ENCODE data around the gene PCNA. TPM values are rescaled to one million over a fixed set of nuclear protein-coding genes. Genes with fewer than 3 reads are reported as not detected.

The PCNA gene
- total RNA-seq, 1 experiment from 2014 or later = 273 TPM

- ATAC-seq (no peak), DNase-seq (ENCODE audit: low read depth, low spot score) (no peak)
- BruUV-seq (replicated peaks) = no TSS peak
- no peak overlapping the region for H3K4me2 ChIP-seq (ENCODE audit: low read length)
- H3K9me3 ChIP-seq (ENCODE audit: control insufficient read depth in 1 of 2, insufficient read depth in 1 of 2, low read depth in 1 of 2, low read length in 2 of 2) = no peaks in the 10 kb centered on the region
- ChIA-PET CTCF (no interaction called here), RAD21 (ENCODE audit: low non-redundant PET in 1 of 2, low total read pairs in 2 of 2, uncharacterized antibody in 2 of 2, unreplicated experiment in 2 of 2) (no interaction called here), POLR2A (no interaction called here)
- H3K4me3 ChIP-seq (replicated peaks in 1 of 2; ENCODE audit: low read depth in 1 of 2, low read length in 2 of 2) = no peak overlapping the region
- no peaks in the 10 kb centered on the region for H3K36me3 ChIP-seq (ENCODE audit: control insufficient read depth in 1 of 2, insufficient read depth in 2 of 2, low read length in 2 of 2)
- H3K27ac ChIP-seq (ENCODE audit: low read depth, low read length) = no peak overlapping the region
- H3K9ac ChIP-seq (ENCODE audit: low read length) = no peak overlapping the region
- H2AFZ ChIP-seq (ENCODE audit: low read depth, low read length, poor library complexity, severe bottlenecking) = no peak overlapping the region
- no peaks in the 10 kb centered on the region for H3K9me2 ChIP-seq (ENCODE audit: insufficient read depth)
- no peaks in the 10 kb centered on the region for H3K27me3 ChIP-seq (ENCODE audit: insufficient read depth, low read length)
- no peaks in the 10 kb centered on the region for H4K20me1 ChIP-seq (ENCODE audit: insufficient read depth)
- H3K79me2 ChIP-seq (ENCODE audit: insufficient read depth, low read length) = peaks cover 26% of the 10 kb centered on the region
- H3K4me1 ChIP-seq (ENCODE audit: control insufficient read depth in 1 of 2, insufficient read depth in 2 of 2, low read length in 2 of 2) = peaks cover 0 to 5% of the 10 kb centered on the region in 2 experiments; a peak in 2 of 4 replicates
- intact Hi-C loops (cut with micrococcal nuclease) = no loop called here
- TF ChIP-seq SRF (IDR thresholded peaks at IDR 0.05; ENCODE audit: low read depth) (no peak), POLR2AphosphoS5 (IDR thresholded peaks at IDR 0.05; ENCODE audit: low read depth, low read length) (no peak), EZH2phosphoT487 (IDR thresholded peaks at IDR 0.05; ENCODE audit: borderline replicate concordance) (no peak), SIN3A (IDR thresholded peaks at IDR 0.05; ENCODE audit: low read depth) (no peak), CTCF (IDR thresholded peaks at IDR 0.05 in 2 of 3, conservative IDR thresholded peaks at IDR 0.05 in 1 of 3; ENCODE audit: borderline replicate concordance in 1 of 3, insufficient read depth in 1 of 3, low read depth in 2 of 3, low read length in 2 of 3) (no peak), ATF3 (IDR thresholded peaks at IDR 0.05) (no peak), CBX3 (IDR thresholded peaks at IDR 0.05; ENCODE audit: low read depth) (no peak), JUND (IDR thresholded peaks at IDR 0.05) (no peak), TCF7L2 (IDR thresholded peaks at IDR 0.05; ENCODE audit: borderline replicate concordance, extremely low read depth, insufficient read depth, insufficient read length) (no peak)
- TF ChIP-seq, protein P1, sequence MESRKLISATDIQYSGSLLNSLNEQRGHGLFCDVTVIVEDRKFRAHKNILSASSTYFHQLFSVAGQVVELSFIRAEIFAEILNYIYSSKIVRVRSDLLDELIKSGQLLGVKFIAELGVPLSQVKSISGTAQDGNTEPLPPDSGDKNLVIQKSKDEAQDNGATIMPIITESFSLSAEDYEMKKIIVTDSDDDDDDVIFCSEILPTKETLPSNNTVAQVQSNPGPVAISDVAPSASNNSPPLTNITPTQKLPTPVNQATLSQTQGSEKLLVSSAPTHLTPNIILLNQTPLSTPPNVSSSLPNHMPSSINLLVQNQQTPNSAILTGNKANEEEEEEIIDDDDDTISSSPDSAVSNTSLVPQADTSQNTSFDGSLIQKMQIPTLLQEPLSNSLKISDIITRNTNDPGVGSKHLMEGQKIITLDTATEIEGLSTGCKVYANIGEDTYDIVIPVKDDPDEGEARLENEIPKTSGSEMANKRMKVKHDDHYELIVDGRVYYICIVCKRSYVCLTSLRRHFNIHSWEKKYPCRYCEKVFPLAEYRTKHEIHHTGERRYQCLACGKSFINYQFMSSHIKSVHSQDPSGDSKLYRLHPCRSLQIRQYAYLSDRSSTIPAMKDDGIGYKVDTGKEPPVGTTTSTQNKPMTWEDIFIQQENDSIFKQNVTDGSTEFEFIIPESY (IDR thresholded peaks at IDR 0.05; ENCODE audit: extremely low read depth, insufficient replicate concordance, low read length) = no peak
Measured at GRCh38 chr20:5143851-5144250, 24.1 kb upstream of the PCNA start.
